Measurements from ENCODE around the gene LCE6A. TPM values are rescaled to one million over a fixed set of nuclear protein-coding genes. Genes with fewer than 3 reads are reported as not detected.

The LCE6A gene
- total and polyA plus RNA-seq, 9 of the 15 experiments (the other 6 are each of a cell fraction or from before 2014, with no cell fraction given), result not detected

GRCh38 chr1:152817309-152817708, 25.3 kb upstream of the LCE6A start:
- no peaks in the 10 kb centered on the region for H4K20me1 ChIP-seq (replicated peaks; ENCODE audit: control insufficient read depth, insufficient read depth, low read length)
- H3K36me3 ChIP-seq (ENCODE audit: control insufficient read depth, insufficient read depth, low read length), result no peaks in the 10 kb centered on the region
- no peak for FAIRE-seq
- TF ChIP-seq PYGO2 (tag; IDR thresholded peaks at IDR 0.05) (no peak), RREB1 (CRISPR knock-in tag; IDR thresholded peaks at IDR 0.05) (no peak), ELF4 (CRISPR knock-in tag; IDR thresholded peaks at IDR 0.05) (no peak), HLTF (IDR thresholded peaks at IDR 0.05) (no peak), ZNF175 (CRISPR knock-in tag; IDR thresholded peaks at IDR 0.05; ENCODE audit: low read depth) (no peak), ZNF436 (CRISPR knock-in tag; IDR thresholded peaks at IDR 0.05) (no peak), SMARCA4 (IDR thresholded peaks at IDR 0.05) (no peak), KAT8 (IDR thresholded peaks at IDR 0.05; ENCODE audit: low read depth) (no peak), RHOXF2B (CRISPR knock-in tag; conservative IDR thresholded peaks at IDR 0.05) (no peak)
- no peak for DNase-seq (ENCODE audit: extremely low read depth in 1 of 4, low spot score in 3 of 4)
- no peak overlapping the region for H3K27ac ChIP-seq (ENCODE audit: extremely low read depth, low read depth, low read length)
- no peak overlapping the region for H3K9ac ChIP-seq (ENCODE audit: insufficient read depth in 1 of 2, low read depth in 2 of 2, low read length in 2 of 2)
- H3K9me1 ChIP-seq (ENCODE audit: control insufficient read depth, insufficient read depth, low read length), result no peaks in the 10 kb centered on the region
- H3K4me3 ChIP-seq, result no peak overlapping the region
- intact Hi-C loops (cut with micrococcal nuclease), result no loop called here
- H3K4me2 ChIP-seq (ENCODE audit: insufficient read depth, low read length), result no peak overlapping the region
- POLR2A ChIA-PET, result interaction anchor here (0.7 kb wide), 1 partner anchor 22 kb away, joined by 3 read pairs; no protein-coding TSS in a partner anchor
- CTCF ChIA-PET (ENCODE audit: low intra/inter-chr PET ratio), result no interaction called here
- H3K27me3 ChIP-seq (ENCODE audit: control insufficient read depth in 2 of 2, insufficient read depth in 2 of 2, low read length in 2 of 2), result no peaks in the 10 kb centered on the region
- ATAC-seq, result no peak
- H3K9me3 ChIP-seq (replicated peaks; ENCODE audit: control insufficient read depth, insufficient read depth, low read depth, low read length), result no peaks in the 10 kb centered on the region
- 1% methylated on average over 6 of the region's 6 CpGs for WGBS (ENCODE audit: insufficient coverage, low coverage, missing lambda C conversion rate)
- no TSS peak for BruUV-seq (replicated peaks)
- H3K4me1 ChIP-seq (replicated peaks in 1 of 2; ENCODE audit: control insufficient read depth in 2 of 2, insufficient read depth in 2 of 2, low read length in 2 of 2), result no peaks in the 10 kb centered on the region
- H2AFZ ChIP-seq (ENCODE audit: low read depth, low read length), result no peak overlapping the region
- H3K79me2 ChIP-seq (ENCODE audit: control insufficient read depth, insufficient read depth, low read length), result no peaks in the 10 kb centered on the region
- in situ Hi-C loops (cut with MboI), result no loop called here
